Measurements from ENCODE around the gene CAMTA1.
"Not testable (repeated sequence)": the region's sequence is repeated elsewhere in the genome, so short reads cannot be mapped to it uniquely, and the experiment has no call there.

The CAMTA1 gene

GRCh38 chr1:6785318-6785727 lies at the start of gene CAMTA1:
TSS of gene CAMTA1 (plus strand) at chr1:6785454. CDS start at chr1:6785531, 77 bp downstream.
- H3K4me3 ChIP-seq (ENCODE audit: low read length), result peak within 1 kb of the TSS; percentile 94
- TF ChIP-seq ZNF274 (IDR thresholded peaks at IDR 0.05; ENCODE audit: low read depth, low read length), result no peak

- no peak overlapping the region for H3K4me3 ChIP-seq (ENCODE audit: low read length)
- no peak for TF ChIP-seq ZNF274 (IDR thresholded peaks at IDR 0.05; ENCODE audit: low read depth, low read length)
These were observed 46.1 kb upstream of the CAMTA1 start for GRCh38 chr1:6738987-6739676.

DNA sequence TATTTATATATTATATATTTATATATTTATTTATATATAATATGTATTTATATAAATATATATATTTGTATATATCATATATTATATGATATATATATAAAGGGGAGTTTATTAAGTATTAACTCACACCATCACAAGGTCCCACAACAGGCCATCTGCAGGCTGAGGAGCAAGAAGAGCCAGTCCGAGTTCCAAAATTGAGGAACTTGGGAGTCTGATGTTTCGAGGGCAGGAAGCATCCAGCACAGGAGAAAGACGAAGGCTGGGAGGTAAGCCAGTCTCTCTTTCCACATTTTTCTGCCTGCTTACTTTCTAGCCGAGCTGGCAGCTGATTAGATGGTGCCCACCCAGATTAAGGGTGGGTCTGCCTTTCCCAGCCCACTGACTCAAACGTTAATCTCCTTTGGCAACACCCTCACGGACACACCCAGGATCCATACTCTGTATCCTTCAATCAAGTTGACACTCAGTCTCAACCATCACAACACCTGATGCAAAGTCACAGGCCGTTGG lies 42.5 kb upstream of the CAMTA1 start:
- not testable (repeated sequence) for H3K4me3 ChIP-seq (ENCODE audit: low read length)

DNA sequence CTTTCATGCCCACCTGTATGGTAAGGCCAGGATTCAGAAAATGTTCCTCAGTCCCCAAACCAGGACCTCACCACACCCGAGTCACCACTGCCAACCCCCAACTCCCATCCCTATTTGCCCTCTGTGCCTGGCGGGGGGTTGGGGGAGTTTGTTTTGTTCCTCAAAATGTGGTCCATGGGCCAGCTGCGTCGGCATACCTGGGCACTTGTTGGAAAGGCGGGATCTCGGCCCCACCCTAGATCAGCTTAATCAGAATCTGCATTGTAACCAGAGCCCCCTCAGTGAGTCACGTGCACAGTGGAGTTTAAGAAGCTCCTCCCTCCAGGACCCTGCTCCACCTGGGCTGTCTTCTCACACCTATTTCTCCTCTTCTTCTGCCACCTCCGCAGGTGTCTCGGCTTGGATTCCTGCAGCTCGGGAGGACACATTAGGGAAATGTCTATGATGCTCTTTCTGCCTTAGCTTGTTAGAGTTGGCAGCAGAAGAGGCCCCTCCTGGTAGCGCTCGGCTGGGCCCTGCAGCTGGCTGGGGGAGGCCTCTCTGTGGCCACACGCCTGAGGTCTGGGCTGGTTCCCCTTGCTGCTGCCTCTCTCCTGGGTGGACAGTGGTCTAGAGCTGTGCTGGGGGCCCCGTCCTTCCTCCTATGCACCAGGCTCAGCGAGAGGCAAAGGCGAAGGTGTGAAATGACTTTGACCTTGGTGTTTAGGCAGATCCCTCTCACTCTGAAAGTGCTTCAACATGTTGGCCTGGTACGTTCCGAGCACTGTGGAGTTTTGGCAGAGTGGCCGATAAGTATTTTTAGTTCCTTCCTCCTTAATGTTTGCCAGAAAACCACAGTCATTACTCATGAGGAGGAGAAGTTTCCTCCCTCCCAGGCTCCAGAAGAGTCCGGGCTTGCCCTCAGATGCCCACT lies 41.8 kb upstream of the CAMTA1 start:
- no peak for TF ChIP-seq ZNF274 (IDR thresholded peaks at IDR 0.05; ENCODE audit: low read depth, low read length)
- no peak overlapping the region for H3K4me3 ChIP-seq (ENCODE audit: low read length)

- H3K4me3 ChIP-seq (ENCODE audit: low read length), result no peak overlapping the region
- TF ChIP-seq ZNF274 (IDR thresholded peaks at IDR 0.05; ENCODE audit: low read depth, low read length), result no peak
These were observed 40.2 kb upstream of the CAMTA1 start for GRCh38 chr1:6745073-6745472.

GRCh38 chr1:6747674-6748073 lies 37.6 kb upstream of the CAMTA1 start:
- no peak overlapping the region for H3K4me3 ChIP-seq (ENCODE audit: low read length)
- TF ChIP-seq ZNF274 (IDR thresholded peaks at IDR 0.05; ENCODE audit: low read depth, low read length), result no peak

DNA sequence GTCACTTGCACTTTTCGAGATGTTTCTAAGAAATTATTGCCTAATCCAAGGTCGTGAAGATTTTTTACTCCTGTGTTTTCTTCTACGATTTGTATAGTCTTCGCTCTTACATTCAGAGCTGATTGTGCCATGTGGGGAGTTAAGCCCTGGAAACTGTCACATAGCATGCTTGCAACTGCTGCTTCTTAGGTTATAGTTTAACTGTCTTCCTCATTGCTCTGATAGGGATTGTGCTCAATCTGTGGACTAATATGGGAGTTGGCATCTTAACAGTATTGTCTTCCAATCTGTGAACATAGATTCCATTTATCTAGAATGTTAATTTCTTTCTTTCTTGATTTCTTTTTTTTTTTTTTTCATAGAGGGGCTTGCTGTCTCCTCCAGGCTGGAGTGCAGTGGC lies 34.8 kb upstream of the CAMTA1 start:
- TF ChIP-seq ZNF274 (IDR thresholded peaks at IDR 0.05; ENCODE audit: low read depth, low read length), result no peak
- no peak overlapping the region for H3K4me3 ChIP-seq (ENCODE audit: low read length)

GRCh38 chr1:6753320-6754140 lies 31.7 kb upstream of the CAMTA1 start:
- no peak overlapping the region for H3K4me3 ChIP-seq (ENCODE audit: low read length)
- TF ChIP-seq ZNF274 (IDR thresholded peaks at IDR 0.05; ENCODE audit: low read depth, low read length), result no peak

DNA sequence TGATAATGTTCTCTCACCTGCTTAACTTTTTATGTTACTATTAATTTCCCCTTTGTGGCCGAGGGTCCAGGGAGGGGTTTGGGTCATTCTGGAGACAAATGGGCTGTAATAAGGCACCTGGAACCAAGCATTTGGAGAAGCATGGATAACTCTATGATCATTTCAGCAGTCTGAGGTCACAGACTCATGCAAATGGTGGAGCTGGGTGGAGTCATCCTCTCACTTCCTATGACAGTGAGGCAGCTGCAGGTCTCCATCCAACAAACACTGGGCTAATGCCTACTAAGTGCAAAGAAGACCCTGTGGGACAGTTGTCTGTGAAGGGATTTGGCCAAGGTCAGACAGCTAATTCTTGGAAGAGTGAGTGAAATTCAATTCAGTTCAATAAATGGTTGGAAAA lies 28.8 kb upstream of the CAMTA1 start:
- H3K4me3 ChIP-seq (ENCODE audit: low read length), result no peak overlapping the region
- no peak for TF ChIP-seq ZNF274 (IDR thresholded peaks at IDR 0.05; ENCODE audit: low read depth, low read length)

- TF ChIP-seq ZNF274 (IDR thresholded peaks at IDR 0.05; ENCODE audit: low read depth, low read length), result no peak
- H3K4me3 ChIP-seq (ENCODE audit: low read length), result no peak overlapping the region
These were observed 27.4 kb upstream of the CAMTA1 start for GRCh38 chr1:6757719-6758435.

DNA sequence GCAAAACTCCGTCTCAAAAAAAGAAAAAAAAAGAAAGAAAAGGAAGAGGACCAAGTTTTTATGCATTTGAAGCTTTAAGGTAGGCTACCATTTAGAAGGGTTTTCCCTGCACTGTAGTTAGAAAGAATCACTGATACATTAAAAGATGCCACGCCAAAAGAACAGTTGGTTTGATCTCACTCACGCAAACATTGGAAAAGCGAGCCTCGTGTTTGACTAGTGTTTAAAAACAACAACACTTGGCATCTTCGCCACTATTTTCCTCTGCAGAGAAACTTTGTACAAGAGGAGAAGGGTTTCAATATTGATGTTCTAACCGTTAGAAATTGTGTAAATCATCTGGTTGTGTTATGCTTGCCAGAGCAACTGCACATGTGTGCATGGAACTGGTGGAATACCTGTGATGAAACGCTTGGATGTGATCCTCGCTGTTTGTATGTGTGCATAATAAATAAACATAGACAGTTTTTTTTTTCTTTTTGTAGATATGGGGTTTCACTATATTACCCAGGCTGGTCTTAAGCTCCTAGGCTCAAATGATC lies 24.0 kb upstream of the CAMTA1 start:
- no peak for TF ChIP-seq ZNF274 (IDR thresholded peaks at IDR 0.05; ENCODE audit: low read depth, low read length)
- no peak overlapping the region for H3K4me3 ChIP-seq (ENCODE audit: low read length)

DNA sequence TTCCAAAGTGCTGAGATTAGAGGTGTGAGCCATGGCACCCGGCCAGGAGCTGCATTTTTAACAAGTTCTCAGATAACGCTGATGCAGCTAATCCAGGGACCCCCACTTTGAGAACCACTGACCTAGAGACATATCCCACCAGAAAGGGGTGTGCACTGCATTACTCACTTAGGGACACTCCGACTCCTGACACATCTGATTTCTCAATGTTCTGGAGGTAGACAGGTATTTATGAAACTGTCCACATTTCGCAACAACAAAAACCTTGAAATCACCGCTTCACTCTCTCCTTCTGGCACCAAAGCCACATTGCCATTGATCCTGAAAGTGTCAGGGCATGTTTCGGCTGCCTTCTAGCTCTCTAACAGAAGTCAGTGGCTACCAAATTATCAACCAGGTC lies 23.2 kb upstream of the CAMTA1 start:
- TF ChIP-seq ZNF274 (IDR thresholded peaks at IDR 0.05; ENCODE audit: low read depth, low read length), result no peak
- no peak overlapping the region for H3K4me3 ChIP-seq (ENCODE audit: low read length)

DNA sequence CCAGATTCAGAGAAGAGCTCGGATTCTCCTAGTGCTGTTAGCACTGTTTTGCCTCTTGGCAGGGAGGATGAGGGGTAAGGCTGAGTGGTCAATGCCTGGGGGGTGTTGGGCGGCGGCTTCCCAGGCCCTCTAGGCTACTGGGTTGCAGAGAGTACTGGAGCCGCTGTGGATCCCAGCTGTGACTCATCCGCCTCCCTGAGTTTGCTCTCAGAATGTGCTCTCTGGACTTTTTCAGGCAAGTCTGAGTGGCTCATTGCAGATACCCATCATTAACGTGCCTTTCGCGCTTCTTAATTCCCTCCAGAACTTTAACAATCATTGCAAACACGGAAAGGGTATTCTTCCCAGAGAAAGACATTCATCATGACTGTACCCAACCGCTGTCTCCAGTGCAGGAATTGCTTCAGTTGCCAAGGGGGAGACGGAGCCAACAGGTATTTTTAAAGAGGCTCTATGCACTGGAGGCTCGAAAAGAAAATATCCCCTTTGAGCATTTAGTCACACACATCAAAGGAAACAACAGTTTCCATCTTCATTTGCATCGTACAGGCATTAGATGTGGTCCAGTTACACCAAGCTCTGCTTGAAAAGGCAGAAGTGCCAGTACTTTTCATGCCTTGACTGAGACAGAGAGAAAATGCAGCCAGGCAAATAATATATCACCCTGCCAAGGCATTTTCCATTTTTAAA lies 14.4 kb upstream of the CAMTA1 start:
- no peak overlapping the region for H3K4me3 ChIP-seq (ENCODE audit: low read length)
- no peak for TF ChIP-seq ZNF274 (IDR thresholded peaks at IDR 0.05; ENCODE audit: low read depth, low read length)

Measured in GM08714 (cell line).